Measurements from ENCODE around the gene RBM25.
"Not testable (repeated sequence)": the region's sequence is repeated elsewhere in the genome, so short reads cannot be mapped to it uniquely, and the experiment has no call there.

RBM25 gene

DNA sequence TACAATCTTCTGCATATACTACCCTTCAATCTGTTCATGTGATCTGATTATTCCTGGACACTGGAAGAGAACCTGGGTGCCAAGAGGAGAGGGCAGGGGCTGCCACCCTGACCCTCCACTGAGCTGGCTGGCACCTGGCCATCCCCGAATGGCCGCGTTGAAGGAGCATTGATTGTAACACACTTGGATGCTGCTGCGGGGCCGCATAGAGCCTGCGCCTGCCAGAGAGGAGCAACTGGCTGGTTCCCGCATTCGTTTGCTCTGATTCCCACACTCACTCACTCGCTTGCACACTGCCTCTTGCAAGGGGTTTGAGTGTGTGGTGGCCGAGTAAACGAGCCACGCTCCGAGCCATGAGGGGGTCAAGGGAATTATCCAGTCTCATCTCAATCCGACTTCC lies 110.4 kb downstream of the RBM25 start:
- DNase-seq (ENCODE audit: low read depth, low spot score), result no peak

DNA sequence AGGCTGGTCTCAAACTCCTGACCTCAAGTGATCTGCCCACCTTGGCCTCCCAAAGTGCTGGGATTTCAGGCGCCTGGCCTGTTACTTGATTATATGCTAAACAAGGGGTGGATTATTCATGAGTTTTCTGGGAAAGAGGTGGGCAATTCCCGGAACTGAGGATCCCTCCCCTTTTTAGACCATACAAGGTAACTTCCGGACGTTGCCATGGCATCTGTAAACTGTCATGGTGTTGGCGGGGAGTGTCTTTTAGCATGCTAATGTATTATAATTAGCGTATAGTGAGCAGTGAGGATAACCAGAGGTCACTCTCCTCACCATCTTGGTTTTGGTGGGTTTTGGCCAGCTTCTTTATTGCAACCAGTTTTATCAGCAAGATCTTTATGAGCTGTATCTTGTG lies 111.5 kb downstream of the RBM25 start:
- DNase-seq (ENCODE audit: low read depth, low spot score), result not testable (repeated sequence)

GRCh38 chr14:73170686-73171085 lies 112.4 kb downstream of the RBM25 start:
- DNase-seq (ENCODE audit: low read depth, low spot score), result no peak

DNA sequence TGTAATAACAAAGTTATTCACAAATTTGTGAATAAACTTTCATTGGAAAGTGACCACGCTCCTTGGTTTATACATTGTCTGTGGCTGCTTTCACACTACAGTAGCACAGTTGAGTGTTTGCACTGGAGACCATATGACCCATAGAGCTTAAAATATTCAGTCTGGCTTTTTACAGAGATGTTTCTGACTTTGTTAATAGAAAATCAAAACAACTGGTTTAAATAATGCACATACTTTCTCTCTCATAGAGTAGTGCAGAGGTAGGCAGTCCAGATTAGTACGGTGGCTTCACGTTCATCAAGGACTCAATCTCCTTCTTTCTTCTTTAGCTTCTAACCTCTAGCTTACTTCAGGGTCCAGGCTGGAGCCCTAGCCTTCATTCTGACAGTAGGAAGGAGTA lies 114.2 kb downstream of the RBM25 start:
- no peak for DNase-seq (ENCODE audit: low read depth, low spot score)

DNA sequence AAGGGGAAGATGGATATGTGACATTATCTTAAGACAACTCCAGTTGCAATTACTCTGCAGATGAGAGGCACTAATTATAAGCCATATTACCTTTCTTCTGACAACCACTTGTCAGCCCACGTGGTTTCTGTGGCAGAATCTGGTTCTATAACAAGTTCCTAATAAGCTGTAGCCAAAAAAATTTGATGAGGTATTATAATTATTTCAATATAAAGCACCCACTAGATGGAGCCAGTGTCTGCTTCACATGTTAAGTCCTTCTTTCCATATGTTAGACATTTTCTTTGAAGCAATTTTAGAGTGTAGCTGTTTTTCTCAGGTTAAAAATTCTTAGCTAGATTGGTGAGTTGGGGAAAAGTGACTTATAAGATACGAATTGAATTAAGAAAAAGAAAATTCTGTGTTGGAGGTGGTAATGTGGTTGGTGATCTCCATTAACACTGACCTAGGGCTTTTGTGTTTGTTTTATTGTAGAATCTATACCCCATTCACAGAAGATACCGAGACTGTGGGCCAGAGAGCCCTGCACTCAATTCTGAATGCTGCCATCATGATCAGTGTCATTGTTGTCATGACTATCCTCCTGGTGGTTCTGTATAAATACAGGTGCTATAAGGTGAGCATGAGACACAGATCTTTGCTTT lies 114.9 kb downstream of the RBM25 start:
- DNase-seq (ENCODE audit: low read depth, low spot score), result no peak
